DMS 273 (cell line): ENCODE measurements around the gene PARD6A.
A peak's percentile ranks its signal among the peaks of the same experiment; 100 is the strongest.

Source experiments
- DNase-seq: peaks from one replicate; lab custom pipeline; 2025; ENCODE audit not compliant: unreplicated experiment; lab: John Stamatoyannopoulos, UW

The PARD6A gene

GRCh38 chr16:67653789-67654402, 6.9 kb upstream of the PARD6A start:
- DNase-seq = no peak

DNA sequence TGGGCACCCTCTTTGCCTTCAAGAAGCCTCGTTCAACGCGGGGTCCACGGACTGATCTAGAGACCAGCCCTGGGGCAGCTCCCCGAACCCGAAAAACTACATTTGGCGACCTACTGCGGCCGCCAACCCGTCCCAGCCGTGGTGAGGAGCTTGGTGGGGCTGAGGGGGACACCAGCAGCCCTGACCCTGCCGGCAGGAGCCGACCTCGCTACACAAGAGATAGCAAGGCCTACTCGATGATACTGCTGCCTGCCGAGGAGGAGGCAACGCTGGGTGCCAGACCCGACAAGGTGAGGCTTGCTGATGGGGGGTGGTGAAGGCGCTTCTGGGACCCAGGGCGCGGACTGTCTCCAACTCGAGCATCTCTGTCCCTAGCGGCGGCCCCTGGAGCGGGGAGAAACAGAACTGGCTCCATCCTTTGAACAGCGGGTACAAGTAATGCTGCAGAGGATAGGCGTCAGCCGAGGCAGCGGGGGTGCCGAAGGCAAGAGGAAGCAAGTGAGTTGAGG, 6.3 kb upstream of the PARD6A start:
- DNase-seq = no peak

- no peak for DNase-seq
Observed at GRCh38 chr16:67655363-67655762, 5.4 kb upstream of the PARD6A start.

GRCh38 chr16:67656344-67657016, 4.3 kb upstream of the PARD6A start:
- no peak for DNase-seq

GRCh38 chr16:67657017-67657608, 3.6 kb upstream of the PARD6A start:
- no peak for DNase-seq

- no peak for DNase-seq
Observed at GRCh38 chr16:67657751-67658518, 2.8 kb upstream of the PARD6A start.

DNA sequence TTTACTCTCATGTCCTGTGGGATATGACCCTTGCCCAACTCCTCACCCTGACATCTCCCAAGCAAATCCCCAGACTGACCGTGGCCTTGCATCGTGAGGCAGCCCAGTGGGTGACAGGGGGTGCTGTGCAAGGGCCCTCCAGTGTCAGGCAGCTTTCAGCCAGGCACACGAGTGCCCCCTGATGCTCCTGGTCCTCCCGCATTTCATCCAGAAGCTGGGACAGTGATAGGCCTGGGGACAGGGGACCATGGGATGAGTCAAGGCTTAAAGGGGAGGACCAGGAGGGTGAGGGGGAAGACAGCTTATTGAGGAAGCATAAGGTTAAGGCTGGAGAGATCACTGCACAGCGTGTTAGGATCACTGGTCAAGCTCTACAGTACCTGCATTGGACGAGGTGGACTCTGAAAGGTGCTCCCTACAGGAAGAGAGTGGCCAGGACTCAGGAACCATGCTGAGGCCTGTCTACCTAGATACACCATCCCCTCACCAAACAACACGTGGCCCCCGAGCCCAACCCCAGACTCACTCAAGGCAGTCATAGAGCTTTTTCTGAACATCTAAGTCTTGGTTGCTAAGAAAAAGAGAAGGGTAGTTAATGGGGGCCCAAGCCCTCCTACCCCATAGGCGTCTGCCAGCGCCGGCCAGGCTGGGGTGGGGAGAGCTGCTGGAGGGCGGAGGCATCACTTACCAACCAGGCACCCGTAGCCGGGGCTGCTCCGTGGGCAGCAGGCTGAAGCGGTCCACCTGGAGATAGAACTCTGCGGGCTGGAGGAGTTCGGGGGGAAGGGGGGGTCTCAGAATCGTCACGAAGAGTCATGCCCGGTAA, 1.7 kb upstream of the PARD6A start:
- no peak for DNase-seq

DNA sequence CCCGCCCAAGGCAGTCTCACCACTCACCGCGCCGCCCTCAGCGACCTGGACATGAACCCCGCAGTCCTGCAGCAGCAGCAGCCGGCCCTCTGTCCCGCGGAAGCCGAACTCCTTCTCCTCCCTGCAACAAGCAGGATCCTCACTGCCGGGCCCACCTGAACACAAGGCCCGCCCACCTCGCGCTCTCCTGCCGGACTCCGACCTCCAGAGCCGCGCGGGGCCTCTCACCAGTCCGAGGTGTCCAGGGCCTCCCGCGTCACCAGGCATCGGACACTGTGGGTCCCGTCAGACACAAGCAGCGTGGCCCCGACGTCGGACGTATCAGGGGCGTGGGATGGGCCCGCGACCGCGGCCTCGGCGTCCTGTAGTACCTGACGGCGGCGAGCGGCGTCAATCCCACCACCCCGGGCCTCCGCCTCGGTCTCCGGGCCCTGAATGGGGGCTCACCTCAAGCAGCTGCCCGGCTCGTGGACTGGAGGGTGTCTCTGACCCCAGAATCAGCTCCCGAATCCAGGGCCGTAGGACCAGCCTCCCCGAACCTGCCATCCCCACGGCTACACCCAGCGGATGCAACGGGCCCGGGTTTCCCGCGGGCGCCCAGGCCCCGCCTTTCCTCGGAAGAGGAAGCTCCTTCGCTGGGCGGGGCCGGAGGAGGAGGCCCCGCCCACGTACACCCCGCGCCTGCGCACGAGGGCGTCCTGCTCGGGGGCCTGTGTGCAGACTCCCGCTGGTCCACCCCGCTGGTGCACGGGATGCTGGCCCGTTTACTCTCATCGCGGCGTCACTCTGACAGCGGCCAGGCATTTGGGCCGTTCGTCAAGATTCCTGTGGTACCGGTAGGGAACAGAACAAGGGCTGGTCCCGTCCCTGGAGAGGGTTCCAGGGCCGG, 841 bp upstream of the PARD6A start, which contains the start of gene ACD:
ACD (minus strand) TSS at position 586 of the 889 bp plus-strand sequence; CDS start at position 546, 40 bp downstream.
- peak; percentile 98 for DNase-seq

- peak; percentile 76 for DNase-seq
Observed at GRCh38 chr16:67661101-67661761, 471 bp downstream of the PARD6A start.

DNA sequence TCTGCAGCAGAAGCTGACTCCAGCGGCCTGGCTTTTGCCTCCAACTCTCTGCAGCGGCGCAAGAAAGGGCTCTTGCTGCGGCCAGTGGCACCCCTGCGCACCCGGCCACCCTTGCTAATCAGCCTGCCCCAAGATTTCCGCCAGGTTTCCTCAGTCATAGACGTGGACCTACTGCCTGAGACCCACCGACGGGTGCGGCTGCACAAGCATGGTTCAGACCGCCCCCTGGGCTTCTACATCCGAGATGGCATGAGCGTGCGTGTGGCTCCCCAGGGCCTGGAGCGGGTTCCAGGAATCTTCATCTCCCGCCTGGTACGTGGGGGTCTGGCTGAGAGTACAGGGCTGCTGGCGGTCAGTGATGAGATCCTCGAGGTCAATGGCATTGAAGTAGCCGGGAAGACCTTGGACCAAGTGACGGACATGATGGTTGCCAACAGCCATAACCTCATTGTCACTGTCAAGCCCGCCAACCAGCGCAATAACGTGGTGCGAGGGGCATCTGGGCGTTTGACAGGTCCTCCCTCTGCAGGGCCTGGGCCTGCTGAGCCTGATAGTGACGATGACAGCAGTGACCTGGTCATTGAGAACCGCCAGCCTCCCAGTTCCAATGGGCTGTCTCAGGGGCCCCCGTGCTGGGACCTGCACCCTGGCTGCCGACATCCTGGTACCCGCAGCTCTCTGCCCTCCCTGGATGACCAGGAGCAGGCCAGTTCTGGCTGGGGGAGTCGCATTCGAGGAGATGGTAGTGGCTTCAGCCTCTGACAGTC, 1.3 kb downstream of the PARD6A start:
- DNase-seq = no peak

DNA sequence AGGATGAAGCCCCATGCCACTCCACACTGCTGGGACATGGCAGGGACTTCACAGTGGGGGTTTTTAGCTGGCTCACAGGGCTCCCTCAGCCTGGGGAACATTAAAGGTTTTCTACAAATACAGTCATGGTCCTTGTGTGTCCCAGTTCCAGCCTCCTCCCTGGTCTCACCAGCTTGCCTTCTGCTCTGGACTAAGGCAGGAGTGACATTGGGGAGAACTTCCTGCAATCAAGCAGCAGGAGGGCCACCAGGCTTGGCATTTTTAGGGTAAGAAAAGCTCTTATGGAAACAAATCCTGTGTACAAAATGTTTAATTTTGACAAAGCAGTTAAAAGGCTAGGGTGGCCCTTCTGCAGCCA, 1.9 kb downstream of the PARD6A start:
- DNase-seq = no peak

- DNase-seq = peak; percentile 54
Observed at GRCh38 chr16:67663151-67663876, 2.6 kb downstream of the PARD6A start.

GRCh38 chr16:67663877-67664222, 3.1 kb downstream of the PARD6A start:
- no peak for DNase-seq

- DNase-seq = no peak
Observed at GRCh38 chr16:67664258-67664657, 3.5 kb downstream of the PARD6A start.

DNA sequence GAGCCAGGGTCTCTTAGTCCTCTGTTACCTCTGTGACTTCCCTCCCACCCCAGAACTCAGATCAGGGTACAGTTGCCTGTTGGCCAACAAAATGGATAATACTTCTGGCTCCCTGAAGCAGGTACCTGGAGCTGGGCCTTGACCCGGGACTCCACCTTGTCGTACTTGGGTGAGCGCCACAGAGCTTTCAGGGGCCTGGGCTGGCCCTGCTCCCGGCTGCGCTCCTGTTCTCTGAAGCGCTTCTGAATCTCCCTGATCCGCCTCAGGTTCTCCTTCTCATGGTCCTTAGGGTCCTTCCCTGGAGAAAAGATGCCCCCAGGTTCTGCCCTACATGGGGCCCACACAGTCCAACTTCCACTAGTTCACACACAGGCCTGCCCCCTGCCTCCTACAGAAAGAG, 4.1 kb downstream of the PARD6A start:
- DNase-seq = no peak

- no peak for DNase-seq
Observed at GRCh38 chr16:67665598-67665997, 4.8 kb downstream of the PARD6A start.

DNA sequence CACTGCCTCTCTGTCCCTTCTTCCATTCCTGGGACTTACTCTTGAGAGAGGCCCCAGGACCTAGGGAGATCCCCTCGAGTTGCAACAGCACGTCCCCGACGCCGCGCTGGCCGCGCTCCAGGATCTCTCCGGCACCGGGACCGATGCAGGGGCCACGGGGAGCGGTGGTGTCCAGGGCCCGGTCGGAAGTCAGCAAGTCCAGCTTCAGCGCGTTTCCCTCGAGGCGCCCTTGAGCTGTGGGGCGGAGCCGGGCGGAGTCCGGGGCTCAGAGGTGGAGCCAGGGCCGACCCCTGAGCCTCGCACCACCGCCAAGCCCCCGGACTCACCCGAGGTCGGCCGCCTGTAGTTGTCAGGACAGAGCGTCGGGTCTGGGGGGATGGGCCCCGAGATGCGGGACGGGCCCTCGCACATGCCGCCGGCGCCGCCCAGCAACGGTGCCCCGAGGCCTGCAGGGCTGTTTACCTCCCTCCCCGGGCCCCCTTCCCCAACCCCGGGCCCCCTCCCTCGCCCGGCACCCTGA, 5.3 kb downstream of the PARD6A start:
- DNase-seq = peak; percentile 71
